Smooth muscle cell (in vitro differentiated cells): Measurements from ENCODE around the gene LAT. TPM values are rescaled to one million over a fixed set of nuclear protein-coding genes. Genes with fewer than 3 reads are reported as not detected.
A peak's percentile ranks its signal among the peaks of the same experiment; 100 is the strongest.
"Not testable (repeated sequence)": the region's sequence is repeated elsewhere in the genome, so short reads cannot be mapped to it uniquely, and the experiment has no call there.

ENCODE experiments used
- DNase-seq: peaks from one replicate; lab custom pipeline; 2025; ENCODE audit not compliant: unreplicated experiment; lab: John Stamatoyannopoulos, UW
- H2AFZ ChIP-seq: fragments of 200-600 bp; sonication (generic); 2 replicates; pipeline ENCODE4 v1.6.0; 2016; ENCODE audit warnings: antibody characterized with exemption, low read depth, mild to moderate bottlenecking
- H3F3A ChIP-seq: fragments of 200-600 bp; sonication (generic); 2 replicates; pipeline ENCODE4 v1.6.0; 2017; ENCODE audit warnings: antibody characterized with exemption, low read depth
- H3K27ac ChIP-seq: fragments of 200-600 bp; sonication (generic); 2 replicates; pipeline ENCODE4 v1.5.1; 2016; ENCODE audit warnings: low read depth, mild to moderate bottlenecking
- H3K27me3 ChIP-seq: fragments of 200-600 bp; sonication (generic); 2 replicates; pipeline ENCODE4 v1.6.1; 2016; ENCODE audit warnings: low read depth, mild to moderate bottlenecking
- H3K36me3 ChIP-seq: fragments of 200-600 bp; sonication (generic); 2 replicates; pipeline ENCODE4 v1.5.1; 2016; ENCODE audit warnings: low read depth
- H3K4me1 ChIP-seq: fragments of 200-600 bp; sonication (generic); 2 replicates; pipeline ENCODE4 v1.5.1; 2016; ENCODE audit warnings: low read depth
- H3K4me2 ChIP-seq: fragments of 200-600 bp; sonication (generic); 2 replicates; pipeline ENCODE4 v1.6.0; 2016; ENCODE audit warnings: mild to moderate bottlenecking
- H3K4me3 ChIP-seq: fragments of 200-600 bp; sonication (generic); 2 replicates; pipeline ENCODE4 v1.5.1; 2016; ENCODE audit warnings: mild to moderate bottlenecking
- H3K79me2 ChIP-seq: fragments of 200-600 bp; sonication (generic); 2 replicates; pipeline ENCODE4 v1.6.0; 2016; ENCODE audit warnings: low read depth, mild to moderate bottlenecking
- H3K9ac ChIP-seq: fragments of 200-600 bp; sonication (generic); 2 replicates; pipeline ENCODE4 v1.6.0; 2016; ENCODE audit warnings: low read depth
- H3K9me3 ChIP-seq: fragments of 200-600 bp; sonication (generic); replicated peaks from 2 replicates; pipeline ENCODE4 v1.5.1; 2016; ENCODE audit warnings: low read depth
- H4K20me1 ChIP-seq: fragments of 200-600 bp; sonication (generic); 2 replicates; pipeline ENCODE4 v1.6.0; 2016; ENCODE audit warnings: low read depth
- whole genome bisulfite sequencing: methylation state at CpG from one replicate; pipeline ENCODE4 v1.1.7; 2016; ENCODE audit warnings: low lambda C conversion rate; 5-methylcytosine and 5-hydroxymethylcytosine counted together
- polyA plus RNA-seq: library from polyadenylated mRNA; unstranded; fragments of >200 nt; fragmentation: Nextera tagmentation; extraction: Ambion mirVana; gene quantifications from 2 replicates; pipeline ENCODE4 v1.2.1, GENCODE V29; 2016
- total RNA-seq: library from RNA; depleted of rRNA; stranded (reverse); fragments of >200 nt; gene quantifications from 2 replicates; pipeline ENCODE4 v1.2.3, GENCODE V29; 2014
- TF ChIP-seq, protein P1 (sequence below): fragments of 200-600 bp; sonication (generic); IDR thresholded peaks from 2 replicates; pipeline ENCODE4 v1.5.1; 2017; ENCODE audit warnings: borderline replicate concordance, mild to moderate bottlenecking, antibody characterized with exemption; ENCODE audit not compliant: insufficient read depth, poor library complexity, severe bottlenecking

Gene LAT
- total and polyA plus RNA-seq, 2 experiments from 2014 or later, result 3.5 to 8.2 TPM

DNA sequence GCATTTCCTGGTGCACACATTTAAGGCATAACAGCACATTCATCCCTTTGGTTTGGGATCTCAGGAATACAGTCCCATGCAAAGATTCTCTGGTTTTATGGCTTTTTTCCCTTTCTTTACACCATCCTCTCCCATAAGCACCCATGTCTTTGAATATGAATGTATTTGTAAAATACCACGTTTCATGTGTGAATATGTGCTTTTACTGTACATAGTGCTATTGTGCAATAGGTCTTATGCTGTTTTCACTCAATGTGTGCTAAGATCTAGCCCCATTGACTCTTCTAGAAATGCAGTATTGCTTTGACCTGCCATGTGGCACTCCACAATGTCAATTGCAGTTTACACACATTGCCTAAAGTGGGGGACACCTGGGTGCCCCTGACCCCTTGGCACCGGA is 20.4 kb upstream of the LAT start:
- 96% methylated on average over 2 of the region's 2 CpGs for WGBS

DNA sequence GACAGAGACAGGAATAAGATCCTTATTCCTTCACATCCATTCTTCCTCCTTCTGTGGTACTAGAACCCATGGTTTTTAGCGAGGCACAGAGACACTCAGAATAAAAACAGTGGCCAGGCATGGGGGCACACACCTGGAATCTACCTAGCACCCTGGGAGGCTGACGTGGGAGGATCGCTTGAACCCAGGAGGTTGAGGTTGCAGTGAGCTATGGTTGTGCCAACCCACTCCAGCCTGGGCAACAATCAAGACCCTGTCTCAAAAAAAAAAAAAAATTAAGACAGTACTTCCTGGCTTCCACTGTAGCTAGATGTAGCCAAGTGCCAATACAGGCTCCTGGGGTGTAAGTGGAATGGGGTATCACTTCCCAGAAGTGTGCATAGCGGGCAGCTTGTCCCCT is 17.7 kb upstream of the LAT start:
- H3K4me3 ChIP-seq, result no peak overlapping the region
- H3K4me2 ChIP-seq, result no peak overlapping the region
- H3K9me3 ChIP-seq, result no peaks in the 10 kb centered on the region
- no peaks in the 10 kb centered on the region for H3K36me3 ChIP-seq
- no peak overlapping the region for H3K27ac ChIP-seq
- no peaks in the 10 kb centered on the region for H3K4me1 ChIP-seq
- DNase-seq, result no peak
- H4K20me1 ChIP-seq, result no peaks in the 10 kb centered on the region
- WGBS, result 90% methylated on average over 4 of the region's 4 CpGs
- H3K27me3 ChIP-seq, result no peaks in the 10 kb centered on the region
- no peaks in the 10 kb centered on the region for H3K79me2 ChIP-seq
- H3K9ac ChIP-seq, result no peak overlapping the region
- H3F3A ChIP-seq, result no peaks in the 10 kb centered on the region
- TF ChIP-seq, protein P1, sequence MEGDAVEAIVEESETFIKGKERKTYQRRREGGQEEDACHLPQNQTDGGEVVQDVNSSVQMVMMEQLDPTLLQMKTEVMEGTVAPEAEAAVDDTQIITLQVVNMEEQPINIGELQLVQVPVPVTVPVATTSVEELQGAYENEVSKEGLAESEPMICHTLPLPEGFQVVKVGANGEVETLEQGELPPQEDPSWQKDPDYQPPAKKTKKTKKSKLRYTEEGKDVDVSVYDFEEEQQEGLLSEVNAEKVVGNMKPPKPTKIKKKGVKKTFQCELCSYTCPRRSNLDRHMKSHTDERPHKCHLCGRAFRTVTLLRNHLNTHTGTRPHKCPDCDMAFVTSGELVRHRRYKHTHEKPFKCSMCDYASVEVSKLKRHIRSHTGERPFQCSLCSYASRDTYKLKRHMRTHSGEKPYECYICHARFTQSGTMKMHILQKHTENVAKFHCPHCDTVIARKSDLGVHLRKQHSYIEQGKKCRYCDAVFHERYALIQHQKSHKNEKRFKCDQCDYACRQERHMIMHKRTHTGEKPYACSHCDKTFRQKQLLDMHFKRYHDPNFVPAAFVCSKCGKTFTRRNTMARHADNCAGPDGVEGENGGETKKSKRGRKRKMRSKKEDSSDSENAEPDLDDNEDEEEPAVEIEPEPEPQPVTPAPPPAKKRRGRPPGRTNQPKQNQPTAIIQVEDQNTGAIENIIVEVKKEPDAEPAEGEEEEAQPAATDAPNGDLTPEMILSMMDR, result no peak
- no peak overlapping the region for H2AFZ ChIP-seq

More for the DNA sequence above, 20.4 kb upstream of the LAT start:
- H3K4me3 ChIP-seq, result no peak overlapping the region
- H3K27me3 ChIP-seq, result no peaks in the 10 kb centered on the region
- no peak overlapping the region for H3K27ac ChIP-seq
- DNase-seq, result no peak
- H3K79me2 ChIP-seq, result no peaks in the 10 kb centered on the region
- no peaks in the 10 kb centered on the region for H4K20me1 ChIP-seq
- no peak overlapping the region for H2AFZ ChIP-seq
- H3K36me3 ChIP-seq, result peaks cover 4% of the 10 kb centered on the region
- H3K4me2 ChIP-seq, result no peak overlapping the region
- TF ChIP-seq, protein P1, result no peak
- H3F3A ChIP-seq, result no peaks in the 10 kb centered on the region
- H3K4me1 ChIP-seq, result no peaks in the 10 kb centered on the region
- no peaks in the 10 kb centered on the region for H3K9me3 ChIP-seq
- H3K9ac ChIP-seq, result no peak overlapping the region

DNA sequence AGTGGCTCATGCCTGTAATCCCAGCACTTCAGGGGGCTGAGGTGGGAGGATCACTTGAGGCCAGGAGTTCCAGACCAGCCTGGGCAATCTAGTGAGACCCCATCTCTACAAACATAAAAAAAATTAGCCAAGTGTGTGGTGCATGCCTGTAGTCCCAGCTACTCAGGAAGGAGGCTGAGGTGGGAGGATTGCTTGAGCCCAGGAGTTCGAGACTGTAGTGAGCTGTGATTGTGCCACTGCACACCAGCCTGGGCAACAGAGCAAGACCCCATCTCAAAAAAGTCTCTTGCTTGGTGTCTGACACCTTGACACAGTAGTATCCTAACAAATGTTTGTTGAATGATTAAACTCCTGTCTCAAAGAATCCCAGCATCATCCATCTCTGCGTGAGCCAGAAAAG is 15.2 kb upstream of the LAT start:
- 94% methylated on average over 2 of the region's 2 CpGs for WGBS
- not testable (repeated sequence) for H3K27ac ChIP-seq, H3K4me3 ChIP-seq, H2AFZ ChIP-seq, DNase-seq, H3K4me1 ChIP-seq, H4K20me1 ChIP-seq, H3K9me3 ChIP-seq, H3K27me3 ChIP-seq, H3K36me3 ChIP-seq, H3K9ac ChIP-seq, H3K4me2 ChIP-seq, H3K79me2 ChIP-seq, H3F3A ChIP-seq

DNA sequence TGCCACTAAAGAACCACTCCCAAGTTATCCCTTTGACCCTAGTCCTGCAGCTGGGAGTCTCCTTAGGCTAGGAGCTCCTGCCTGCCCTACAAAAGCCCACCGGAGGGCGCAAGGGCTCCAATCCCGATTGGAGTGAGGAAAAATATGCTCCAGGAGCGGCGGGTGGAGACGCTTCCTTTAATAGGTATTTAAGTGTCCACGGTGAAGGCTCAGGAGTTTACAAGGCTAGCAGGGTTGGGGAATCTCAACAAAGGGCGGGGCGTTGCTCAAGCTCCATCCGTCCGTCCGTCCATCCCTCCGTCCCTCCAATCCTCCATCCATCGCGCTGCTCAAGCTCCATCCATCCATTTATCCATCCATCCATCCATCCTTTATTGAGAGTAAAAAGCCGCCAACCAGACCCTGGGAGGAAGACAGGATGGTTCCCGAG is 10.8 kb upstream of the LAT start:
- TF ChIP-seq, protein P1, result peak; percentile 54
- Histone ChIP-seq H3K36me3 (no peaks in the 10 kb centered on the region), H3K27me3 (no peaks in the 10 kb centered on the region), H3K4me3 (peak overlapping the region; percentile 66), H3K27ac (peak overlapping the region; percentile 66), H3K9me3 (no peaks in the 10 kb centered on the region), H3K79me2 (peaks cover 15% of the 10 kb centered on the region), H3K9ac (peak overlapping the region; percentile 78), H4K20me1 (no peaks in the 10 kb centered on the region), H3K4me1 (peaks cover 5% of the 10 kb centered on the region), H3K4me2 (peak overlapping the region; percentile 88), H2AFZ (peak overlapping the region; percentile 85), H3F3A (peaks cover 4% of the 10 kb centered on the region)
- DNase-seq, result peak; percentile 38
- 3% methylated on average over 17 of the region's 17 CpGs for WGBS
